Stimulated activated CD4-positive, alpha-beta T cell treated with anti-CD3 and anti-CD28 coated beads, TNF-alpha, amount 100 ng/mL, for 24 hours (primary cell): Measurements from ENCODE around the gene INA.
"Not testable (repeated sequence)": the region's sequence is repeated elsewhere in the genome, so short reads cannot be mapped to it uniquely, and the experiment has no call there.

Source experiments
- DNase-seq, 3 experiments: peaks; one replicate each; pipeline ENCODE4 v3.0.0-alpha.2; 2020; ENCODE audit warnings: low read depth in 3 of 3

The INA gene

DNA sequence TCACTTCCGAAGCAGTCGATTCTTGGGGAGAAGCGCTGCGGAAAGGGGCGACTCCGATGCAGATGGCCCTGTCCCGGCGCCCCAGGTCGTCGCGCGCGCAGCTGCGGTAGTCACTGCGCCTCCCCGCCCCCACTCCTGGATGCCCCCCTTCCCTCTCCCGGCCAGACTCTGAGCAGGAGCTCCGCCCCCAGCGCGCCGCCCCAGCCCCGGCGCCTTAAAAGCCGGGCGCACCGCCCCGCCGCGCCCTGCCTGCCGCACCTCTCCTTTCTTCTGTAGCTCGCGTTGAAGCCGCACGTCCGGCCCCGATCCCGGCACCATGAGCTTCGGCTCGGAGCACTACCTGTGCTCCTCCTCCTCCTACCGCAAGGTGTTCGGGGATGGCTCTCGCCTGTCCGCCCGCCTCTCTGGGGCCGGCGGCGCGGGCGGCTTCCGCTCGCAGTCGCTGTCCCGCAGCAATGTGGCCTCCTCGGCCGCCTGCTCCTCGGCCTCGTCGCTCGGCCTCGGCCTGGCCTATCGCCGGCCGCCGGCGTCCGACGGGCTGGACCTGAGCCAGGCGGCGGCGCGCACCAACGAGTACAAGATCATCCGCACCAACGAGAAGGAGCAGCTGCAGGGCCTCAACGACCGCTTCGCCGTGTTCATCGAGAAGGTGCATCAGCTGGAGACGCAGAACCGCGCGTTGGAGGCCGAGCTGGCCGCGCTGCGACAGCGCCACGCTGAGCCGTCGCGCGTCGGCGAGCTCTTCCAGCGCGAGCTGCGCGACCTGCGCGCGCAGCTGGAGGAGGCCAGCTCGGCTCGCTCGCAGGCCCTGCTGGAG lies at the start of gene INA:
INA (plus strand) TSS at position 243 of the 817 bp plus-strand sequence; CDS start at position 317, 74 bp downstream.
- peak in 1 of 3 experiments; percentile 41 for DNase-seq

GRCh38 chr10:103227416-103227815 lies 49.5 kb upstream of the INA start:
- no peak for DNase-seq

DNA sequence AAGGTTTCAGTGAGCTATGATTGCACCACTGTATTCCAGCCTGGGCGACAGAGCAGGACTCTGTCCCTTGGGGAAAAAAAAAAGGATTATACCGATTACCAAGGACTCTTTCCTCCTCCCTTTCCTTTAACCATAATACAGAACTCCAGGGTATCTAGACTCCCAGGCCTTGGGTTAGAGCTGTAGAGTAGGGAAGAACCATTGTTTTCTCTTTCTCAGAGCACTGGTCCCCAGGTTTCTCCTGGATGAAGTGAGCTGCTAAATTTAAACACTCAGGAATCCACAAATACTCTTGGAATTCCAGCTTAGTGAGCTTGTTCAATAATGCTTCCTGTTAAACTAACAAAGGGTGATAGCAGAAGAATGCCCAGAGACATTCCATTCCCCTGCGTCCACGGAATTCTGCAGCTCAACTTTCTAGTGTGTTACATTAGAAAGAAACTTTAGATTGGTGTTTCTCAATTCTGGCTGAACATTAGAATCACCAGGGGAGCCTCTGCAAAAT lies 45.8 kb upstream of the INA start:
- DNase-seq: no peak

- no peak for DNase-seq
Measured at GRCh38 chr10:103232131-103232673, 44.7 kb upstream of the INA start.

DNA sequence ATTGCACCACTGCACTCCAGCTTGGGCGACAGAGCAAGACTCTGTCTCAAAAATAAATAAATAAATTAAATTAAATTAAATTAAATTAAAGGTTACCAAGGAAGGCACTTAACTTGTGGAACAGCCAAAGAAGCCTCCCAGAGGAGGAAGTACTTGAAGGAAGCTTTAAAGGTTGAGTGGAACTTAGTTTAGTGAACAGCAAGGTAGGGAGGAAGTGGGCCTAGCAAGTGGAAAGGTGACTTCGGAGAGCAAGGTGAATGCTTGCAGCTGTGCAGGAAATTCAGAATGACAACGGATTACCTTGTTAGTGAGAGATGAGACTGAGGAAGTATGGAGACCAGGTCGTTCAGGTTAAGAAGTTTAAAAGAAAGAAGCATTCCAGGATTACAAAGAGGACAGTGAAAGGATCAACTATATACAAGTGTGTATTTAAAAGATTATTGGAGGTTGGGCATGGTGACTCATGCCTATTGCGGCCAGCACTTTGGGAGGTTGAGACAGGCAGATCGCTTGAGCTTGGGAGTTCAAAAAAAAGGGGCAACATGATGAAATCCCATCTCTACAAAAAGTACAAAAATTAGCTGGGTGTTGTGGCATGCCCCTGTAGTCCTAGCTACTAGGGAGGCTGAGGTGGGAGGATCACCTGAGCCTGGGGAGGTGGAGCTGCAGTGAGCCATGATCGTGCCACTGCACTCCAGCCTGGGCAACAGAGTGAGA lies 44.0 kb upstream of the INA start:
- no peak for DNase-seq

DNA sequence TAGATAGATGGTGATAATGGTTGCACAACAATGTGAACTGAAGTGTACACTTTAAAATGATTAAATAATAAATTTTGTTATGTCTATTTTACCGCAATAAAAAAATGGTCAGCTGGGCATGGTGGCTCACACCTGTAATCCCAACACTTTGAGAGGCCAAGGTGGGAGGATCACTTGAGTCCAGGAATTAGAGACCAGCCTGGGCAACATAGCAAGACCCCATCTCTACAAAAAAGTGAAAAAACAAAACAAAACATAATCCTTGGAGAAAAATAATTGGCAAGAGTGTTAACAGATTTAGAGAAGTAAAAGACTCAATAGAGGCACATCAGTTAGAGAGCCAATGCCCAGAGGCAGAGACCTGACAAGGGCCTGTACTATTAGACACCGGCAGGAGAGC lies 41.2 kb upstream of the INA start:
- no peak for DNase-seq

- no peak for DNase-seq
Measured at GRCh38 chr10:103238506-103239252, 38.3 kb upstream of the INA start.

DNA sequence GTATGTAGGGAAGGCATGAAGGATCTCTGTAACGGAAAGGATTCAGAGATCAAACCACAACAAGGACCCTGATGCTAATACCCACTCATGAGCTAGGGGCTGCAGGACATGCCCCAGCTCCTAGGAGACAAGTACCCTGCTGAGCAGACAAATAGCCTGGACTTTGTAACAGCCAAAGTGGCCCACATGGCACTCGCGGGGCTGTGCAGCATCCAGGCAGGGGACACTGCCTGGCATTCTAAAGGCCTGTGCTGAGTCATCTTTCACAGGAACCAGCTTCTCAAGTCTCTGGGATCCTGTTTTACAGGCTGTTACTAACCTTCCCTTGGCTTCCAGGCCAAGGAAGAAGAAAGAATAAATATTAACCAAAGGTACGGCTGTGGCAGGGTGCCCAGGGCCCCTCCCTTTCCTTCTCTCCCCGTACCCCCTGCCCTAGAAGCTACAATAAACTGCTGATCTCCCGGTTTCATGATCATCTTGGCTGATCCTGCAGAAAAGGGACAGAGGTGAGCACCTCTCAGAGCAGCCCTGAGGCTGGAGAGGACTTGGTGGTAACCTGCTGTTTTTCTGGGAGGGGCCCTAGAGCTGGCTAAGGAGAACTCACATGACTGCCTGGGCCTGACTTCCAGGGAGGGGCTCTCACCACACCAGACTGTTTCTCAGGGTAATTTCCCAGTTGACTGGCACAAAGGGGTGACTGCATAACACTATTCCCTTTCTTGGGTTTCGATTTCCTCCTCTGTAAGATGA lies 35.5 kb upstream of the INA start:
- DNase-seq: no peak

DNA sequence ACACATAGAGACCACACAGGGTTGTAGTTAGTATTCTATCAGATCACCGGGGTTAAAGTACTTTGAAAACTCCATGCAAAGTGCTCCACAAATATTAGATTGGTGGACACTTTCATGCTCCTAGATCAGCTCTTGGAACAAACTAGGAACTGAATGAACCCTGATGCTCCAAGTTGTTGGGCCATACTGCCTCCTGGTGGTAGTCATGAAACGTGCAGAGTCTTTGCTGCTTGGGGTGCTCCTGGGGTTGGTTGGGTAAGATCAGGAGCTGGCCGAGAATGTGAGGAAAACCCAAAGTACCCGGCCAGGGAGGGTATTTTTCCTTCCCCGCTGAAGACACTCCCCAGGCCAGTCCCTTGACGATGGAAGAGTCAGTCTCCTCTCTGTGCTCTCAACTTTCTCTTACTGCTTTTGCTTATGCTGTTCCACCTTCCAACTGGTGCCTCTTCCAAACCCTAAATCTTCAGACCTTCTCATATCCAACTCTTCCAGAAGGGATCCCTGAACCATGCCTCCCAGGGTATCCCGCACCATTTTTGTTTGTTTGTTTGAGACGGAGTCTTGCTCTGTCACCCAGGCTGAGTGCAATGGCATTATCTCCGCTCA lies 32.2 kb upstream of the INA start:
- DNase-seq: peak; percentile 37 to 53 (median 52)

DNA sequence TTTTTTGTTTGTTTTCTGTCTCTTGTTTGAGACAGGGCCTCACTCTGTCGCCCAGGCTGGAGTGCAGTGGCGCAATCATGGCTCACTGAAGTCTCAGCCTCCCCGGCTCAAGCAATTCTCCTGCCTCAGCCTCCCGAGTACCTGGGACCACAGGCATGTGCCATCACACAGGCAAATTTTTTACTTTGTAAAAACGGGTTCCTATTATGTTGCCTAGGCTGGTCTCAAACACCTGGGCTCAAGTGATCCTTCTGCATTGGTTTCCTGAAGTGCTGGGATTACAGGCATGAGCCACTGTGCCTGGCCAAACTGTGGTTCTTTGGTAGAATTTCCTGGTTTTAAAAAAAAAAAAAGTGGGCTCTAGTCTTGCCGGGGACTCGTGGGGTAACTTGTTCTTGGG lies 31.4 kb upstream of the INA start, which contains the start of gene RPEL1:
RPEL1 (plus strand) TSS at position 301 of the 400 bp plus-strand sequence. CDS start 110 bp downstream, outside the sequence.
- DNase-seq: not testable (repeated sequence)

GRCh38 chr10:103246324-103246723 lies 30.6 kb upstream of the INA start:
- no peak for DNase-seq

DNA sequence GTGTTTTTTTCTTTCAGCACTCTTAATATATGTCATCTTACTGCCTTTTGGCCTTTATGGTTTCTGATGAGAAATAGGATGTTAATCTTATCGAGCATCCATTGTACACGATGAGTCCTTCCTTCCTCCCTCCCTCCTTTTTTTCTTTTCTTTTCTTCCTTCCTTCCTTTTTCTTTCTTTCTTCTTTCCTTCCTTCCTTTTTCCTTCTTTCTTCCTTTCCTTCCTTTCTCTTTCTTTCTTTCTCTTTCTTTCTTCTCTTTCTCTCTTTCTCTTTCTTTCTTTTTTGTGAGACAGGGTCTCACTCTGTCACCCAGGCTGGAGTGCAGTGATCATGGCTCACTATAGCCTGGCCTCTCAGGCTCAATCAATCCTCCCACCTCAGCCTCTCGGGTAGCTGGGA lies 22.8 kb upstream of the INA start:
- no peak for DNase-seq

DNA sequence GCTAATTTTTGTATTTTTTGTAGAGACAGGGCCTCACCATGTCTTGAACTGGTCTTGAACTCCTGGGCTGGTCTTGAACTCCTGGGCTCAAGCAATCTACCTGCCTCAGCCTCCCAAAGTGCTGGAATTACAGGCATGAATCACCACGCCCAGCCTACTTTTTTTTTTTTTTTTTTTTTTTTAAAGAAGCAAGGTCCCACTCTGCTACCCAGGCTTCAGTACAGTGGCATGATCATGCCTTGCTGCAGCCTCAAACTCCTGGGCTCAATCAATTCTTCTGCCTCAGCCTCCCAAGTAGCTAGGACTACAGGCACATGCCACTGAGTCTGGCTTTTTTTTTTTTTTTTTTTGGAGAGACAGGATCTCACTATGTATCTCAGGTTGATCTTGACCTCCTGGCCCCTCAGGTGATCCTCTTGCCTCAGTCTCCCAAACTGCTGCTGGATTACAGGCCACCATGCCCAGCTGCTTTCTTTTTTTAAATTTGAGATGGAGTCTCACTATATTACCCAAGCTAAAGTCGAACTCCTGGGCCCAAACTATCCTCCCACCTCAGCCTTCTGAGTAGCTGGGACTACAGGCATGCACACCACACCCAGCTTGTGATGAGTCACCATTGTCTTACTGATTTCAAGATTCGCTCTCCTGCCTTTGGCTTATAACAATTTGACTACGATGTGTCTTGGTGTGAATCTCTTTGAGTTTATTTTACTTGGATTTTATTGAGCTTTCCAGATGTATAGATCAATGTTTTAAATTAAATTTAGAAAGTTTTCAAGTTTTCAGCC lies 22.2 kb upstream of the INA start:
- no peak for DNase-seq

DNA sequence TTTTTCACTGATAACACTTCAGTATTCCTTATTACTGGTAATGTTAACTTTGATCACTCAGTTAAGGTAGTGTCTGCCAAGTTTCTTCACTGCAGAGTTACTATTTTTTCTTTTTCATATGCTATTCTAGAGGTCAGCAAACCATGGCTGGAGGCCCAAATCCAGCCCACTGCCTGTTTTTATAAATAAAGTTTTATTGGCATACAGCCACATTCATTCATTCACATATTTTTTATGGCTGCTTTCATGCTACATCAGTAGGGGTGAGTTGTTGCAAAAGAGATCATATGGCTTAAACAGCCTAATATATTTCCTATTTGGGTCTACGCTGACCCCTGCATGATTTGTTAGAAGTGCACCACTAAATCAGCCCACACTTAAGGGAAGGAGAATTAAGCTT lies 20.3 kb upstream of the INA start:
- no peak for DNase-seq

DNA sequence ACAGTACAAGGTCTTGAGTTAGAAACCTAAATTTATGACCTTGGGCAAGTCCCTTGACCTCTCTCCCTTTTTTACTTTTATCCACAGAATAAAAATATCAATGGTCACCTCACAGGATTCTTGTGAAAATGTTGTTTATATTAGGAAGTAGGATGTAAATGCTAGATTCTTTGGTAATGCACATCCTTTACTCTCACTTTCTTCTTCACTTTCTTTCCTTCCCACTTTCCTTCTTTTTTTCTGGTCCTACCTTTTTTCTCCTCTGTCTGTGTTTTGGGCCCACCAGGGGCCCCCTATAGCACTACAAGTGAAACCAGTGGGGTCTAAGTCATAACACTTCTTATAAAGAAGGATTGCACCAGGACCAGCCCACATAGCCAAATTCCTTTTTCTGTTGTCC lies 19.1 kb upstream of the INA start:
- DNase-seq: no peak

DNA sequence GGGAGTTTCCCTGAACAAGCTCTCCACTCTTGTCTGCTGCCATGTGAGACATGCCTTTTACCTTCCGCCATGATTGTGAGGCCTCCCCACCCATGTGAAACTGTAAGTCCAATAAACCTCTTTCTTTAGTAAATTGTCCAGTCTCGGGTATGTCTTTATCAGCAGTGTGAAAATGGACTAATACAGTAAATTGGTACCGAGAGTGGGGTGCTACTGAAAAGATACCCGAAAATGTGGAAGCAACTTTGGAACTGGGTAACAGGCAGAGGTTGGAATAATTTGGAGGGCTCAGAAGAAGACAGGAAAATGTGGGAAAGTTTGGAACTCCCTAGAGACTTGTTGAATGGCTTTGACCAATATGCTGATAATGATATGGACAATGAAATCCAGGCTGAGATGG lies 18.0 kb upstream of the INA start:
- DNase-seq: not testable (repeated sequence)

DNA sequence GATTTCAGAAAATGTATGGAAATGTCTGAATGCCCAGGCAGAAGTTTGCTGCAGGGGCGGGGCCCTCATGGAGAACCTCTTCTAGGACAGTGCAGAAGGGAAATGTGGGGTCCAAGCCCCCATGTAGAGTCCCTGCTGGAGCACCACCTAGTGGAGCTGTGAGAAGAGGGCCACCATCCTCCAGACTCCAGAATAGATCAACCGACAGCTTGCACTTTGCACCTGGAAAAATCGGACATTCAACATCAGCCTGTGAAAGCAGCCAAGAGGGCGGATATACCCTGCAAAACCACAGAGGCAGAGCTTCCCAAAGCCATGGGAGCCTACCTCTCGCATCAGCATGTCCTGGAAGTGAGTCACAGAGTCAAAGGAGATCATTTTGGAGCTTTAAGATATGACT lies 16.9 kb upstream of the INA start:
- no peak for DNase-seq

GRCh38 chr10:103262229-103262628 lies 14.7 kb upstream of the INA start:
- no peak for DNase-seq

DNA sequence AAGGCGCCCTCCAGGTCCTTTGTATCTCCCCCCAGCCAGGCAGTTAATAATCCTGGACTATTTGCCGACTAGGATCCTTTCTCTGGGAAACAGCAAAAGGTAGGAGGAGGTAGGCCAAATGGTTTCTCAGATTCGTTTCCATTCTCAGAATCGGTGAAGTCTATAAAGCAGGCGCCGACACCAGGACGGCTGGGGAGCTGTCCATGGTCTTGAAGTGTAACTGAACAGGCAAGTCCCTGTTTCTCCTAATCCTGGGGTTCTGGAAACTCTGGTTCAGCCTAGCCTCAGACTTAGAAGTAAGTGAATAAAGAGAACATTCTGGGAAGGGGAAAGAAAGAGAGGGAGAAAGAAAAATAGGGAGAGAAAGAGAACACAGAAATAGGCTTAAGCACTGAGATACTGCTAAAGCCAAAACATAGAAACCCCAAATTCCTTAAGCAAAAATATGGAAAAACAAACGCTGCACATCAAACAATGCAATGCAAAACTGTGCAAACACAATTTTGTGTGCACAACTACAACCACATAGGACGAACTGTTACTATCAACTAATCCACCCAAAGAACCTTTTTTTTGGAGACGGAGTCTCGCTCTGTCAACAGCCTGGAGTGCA lies 11.1 kb upstream of the INA start:
- peak in 1 of 3 experiments; percentile 25 for DNase-seq
